HG03280 (cell line): ENCODE data around the gene KLK11.

Source experiments
- ATAC-seq: cut with Tn5 transposase; IDR thresholded peaks from one replicate; pipeline ENCODE4 v1.9.1; 2021; ENCODE audit warnings: mild to moderate bottlenecking, moderate library complexity; ENCODE audit not compliant: unreplicated experiment

KLK11 gene

DNA sequence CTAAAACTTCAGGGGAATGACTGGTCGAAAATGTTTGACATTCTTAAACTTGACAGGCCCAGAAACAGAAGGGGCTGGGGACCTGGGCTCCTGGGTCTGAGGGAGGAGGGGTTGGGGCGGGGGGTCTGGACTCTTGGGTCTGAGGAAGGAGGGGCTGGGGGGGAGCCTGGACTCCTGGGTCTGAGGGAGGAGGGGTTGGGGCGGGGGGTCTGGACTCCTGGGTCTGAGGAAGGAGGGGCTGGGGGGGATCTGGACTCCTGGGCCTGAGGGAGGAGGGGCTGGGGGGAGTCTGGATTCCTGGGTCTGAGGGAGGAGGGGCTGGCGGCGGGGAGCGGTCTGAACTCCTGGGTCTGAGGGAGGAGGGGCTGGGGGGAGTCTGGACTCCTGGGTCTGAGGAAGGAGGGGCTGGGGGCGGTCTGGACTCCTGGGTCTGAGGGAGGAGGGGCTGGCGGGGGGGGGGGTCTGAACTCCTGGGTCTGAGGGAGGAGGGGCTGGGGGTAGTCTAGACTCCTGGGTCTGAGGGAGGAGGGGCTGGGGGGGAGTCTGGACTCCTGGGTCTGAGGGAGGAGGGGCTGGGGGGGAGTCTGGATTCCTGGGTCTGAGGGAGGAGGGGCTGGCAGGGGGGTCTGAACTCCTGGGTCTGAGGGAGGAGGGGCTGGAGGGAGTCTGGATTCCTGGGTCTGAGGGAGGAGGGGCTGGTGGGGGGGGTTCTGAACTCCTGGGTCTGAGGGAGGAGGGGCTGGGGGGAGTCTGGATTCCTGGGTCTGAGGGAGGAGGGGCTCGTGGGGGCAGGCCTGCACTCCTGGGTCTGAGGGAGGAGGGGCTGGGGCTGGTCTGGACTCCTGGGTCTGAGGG, 51.5 kb downstream of the KLK11 start:
- no peak for ATAC-seq

DNA sequence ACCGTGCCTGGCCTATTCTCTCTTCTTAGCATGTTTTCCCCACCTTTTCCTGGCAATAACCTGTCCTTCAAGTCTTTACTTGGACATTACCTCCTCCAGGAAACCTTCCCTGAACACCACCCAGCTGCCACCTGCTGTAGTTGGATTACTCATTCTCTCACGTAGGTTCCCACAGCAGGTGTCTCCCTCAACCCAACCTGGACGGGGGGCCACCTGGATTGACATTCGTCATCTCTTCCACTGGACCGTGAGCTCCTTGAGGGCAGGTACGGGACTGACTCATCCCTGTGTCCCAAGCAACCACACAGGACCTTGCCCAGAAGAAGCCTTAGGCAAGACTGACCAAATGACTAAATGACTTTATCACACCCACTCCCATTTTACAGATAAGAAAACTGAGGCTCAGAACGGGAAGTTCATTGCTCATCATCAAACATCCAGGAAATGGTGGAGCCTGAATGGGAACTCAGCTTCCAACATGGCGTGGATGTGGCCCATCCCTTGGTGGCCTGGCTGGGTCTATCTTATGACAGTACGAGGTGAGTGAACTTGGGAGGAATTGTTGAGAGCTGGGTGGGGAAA, 53.5 kb downstream of the KLK11 start:
- no peak for ATAC-seq
